Spleen (tissue), 11 donors: Measurements from ENCODE around the gene PTPRN2. TPM values are rescaled to one million over a fixed set of nuclear protein-coding genes. Genes with fewer than 3 reads are reported as not detected.

Source experiments
- DNase-seq: peaks from one replicate; pipeline ENCODE4 v3.0.0-alpha.2; 2020
- H3K27ac ChIP-seq, 8 donors: fragments of 200-600 bp; sonication (generic) in 7 of 8; 1 replicate in 4 of 8; 2 replicates in 4 of 8; pipeline versions ENCODE4 v1.5.0 to v1.8.0; 2016 to 2021; ENCODE audit warnings: inconsistent platforms in 4 of 8, mild to moderate bottlenecking in 4 of 8, moderate library complexity in 1 of 8
- H3K27me3 ChIP-seq, 7 donors: fragments of 200-600 bp; sonication (generic) in 6 of 7; replicated peaks in 1 of 7; 1 replicate in 4 of 7; 2 replicates in 3 of 7; pipeline versions ENCODE4 v1.5.0 to v1.8.0; 2016 to 2021; ENCODE audit warnings: inconsistent platforms in 3 of 7, mild to moderate bottlenecking in 1 of 7
- H3K36me3 ChIP-seq, 6 donors: fragments of 200-600 bp; sonication (generic) in 5 of 6; 1 replicate in 4 of 6; 2 replicates in 2 of 6; pipeline versions ENCODE4 v1.5.0 to v1.8.0; 2016 to 2021; ENCODE audit warnings: inconsistent platforms in 2 of 6
- H3K4me1 ChIP-seq, 6 donors: fragments of 200-600 bp; sonication (generic) in 5 of 6; 1 replicate in 3 of 6; 2 replicates in 3 of 6; pipeline versions ENCODE4 v1.5.0 to v1.8.0; 2016 to 2021; ENCODE audit warnings: inconsistent platforms in 3 of 6
- H3K4me3 ChIP-seq, 8 donors: fragments of 200-600 bp; sonication (generic) in 7 of 8; 1 replicate in 4 of 8; 2 replicates in 4 of 8; pipeline versions ENCODE4 v1.5.0 to v1.8.0; 2016 to 2021; ENCODE audit warnings: inconsistent platforms in 4 of 8, mild to moderate bottlenecking in 4 of 8, moderate library complexity in 2 of 8
- H3K9me3 ChIP-seq, 8 donors: fragments of 200-600 bp; sonication (generic) in 7 of 8; 1 replicate in 4 of 8; 2 replicates in 4 of 8; pipeline versions ENCODE4 v1.5.0 to v1.8.0; 2016 to 2021; ENCODE audit warnings: inconsistent platforms in 4 of 8
- POLR2A ChIP-seq, 3 donors: fragments of 450-650 bp; IDR thresholded peaks; one replicate each; pipeline ENCODE4 v1.5.1; 2017; ENCODE audit warnings: antibody characterized with exemption in 3 of 3, mild to moderate bottlenecking in 1 of 3
- POLR2AphosphoS5 ChIP-seq, 3 donors: sonication (generic); formaldehyde crosslinking; IDR thresholded peaks; one replicate each; pipeline ENCODE4 v1.5.1; 2017; ENCODE audit warnings: antibody characterized with exemption in 3 of 3
- WGBS, 5 donors: extraction: QIAGEN DNeasy Blood & Tissue Kit in 3 of 5; methylation state at CpG; one replicate each; pipeline versions ENCODE4 v1.1.5 to v1.1.7; 2013 to 2018; 5-methylcytosine and 5-hydroxymethylcytosine counted together
- intact Hi-C: fragments of 100-400 bp; cut with DNase I; formaldehyde crosslinking; loops from one replicate; pipeline ENCODE4 v1.15.0; 2023; ENCODE audit warnings: low total_unique reads
- polyA plus RNA-seq, 3 donors: library from polyadenylated mRNA; stranded (reverse); fragments of 200-250 nt; gene quantifications; one replicate each; pipeline ENCODE4 v1.2.1, GENCODE V29; 2013
- total RNA-seq, 7 donors: library from RNA; depleted of rRNA in 3 of 7; stranded (reverse); fragments of >200 nt in 3 of 7; fragmentation: NEBNext Ultra II Directional in 4 of 7; extraction: Animal tissue kit (Norgen Biotek cat#: 25700) in 4 of 7; gene quantifications; one replicate each; pipeline versions ENCODE4 v1.1.0 to v1.2.1, GENCODE V29; 2016 to 2021
- TF ChIP-seq, protein P1 (sequence below), 11 experiments: fragments of 200-600 bp in 7 of 11; fragments of 450-650 bp in 4 of 11; sonication (generic) in 4 of 11; IDR thresholded peaks in 8 of 11; conservative IDR thresholded peaks in 3 of 11; 1 replicate in 7 of 11; 2 replicates in 4 of 11; pipeline versions ENCODE4 v1.4.0 to v1.8.0; 2016 to 2021; ENCODE audit warnings: antibody characterized with exemption in 11 of 11, inconsistent platforms in 4 of 11, mild to moderate bottlenecking in 1 of 11
- donor health status: healthy with polysubstance abuse.
- donor health status: DM: no; HTN: no; CAD: no; lungs with moderate emphysema.
- donor health status: DM: no; HTN: no; CAD: no.
- donor health status: Bipolar disorder and iron deficiency.
- donor health status: healthy.
- donor health status: DM: no; HTN: no; CAD: no.
- donor health status: DM: yes; HTN: yes; CAD: no.

The PTPRN2 gene
- total and polyA plus RNA-seq, 10 donors = 7.0 to 22.8 (median 16.8) TPM

DNA sequence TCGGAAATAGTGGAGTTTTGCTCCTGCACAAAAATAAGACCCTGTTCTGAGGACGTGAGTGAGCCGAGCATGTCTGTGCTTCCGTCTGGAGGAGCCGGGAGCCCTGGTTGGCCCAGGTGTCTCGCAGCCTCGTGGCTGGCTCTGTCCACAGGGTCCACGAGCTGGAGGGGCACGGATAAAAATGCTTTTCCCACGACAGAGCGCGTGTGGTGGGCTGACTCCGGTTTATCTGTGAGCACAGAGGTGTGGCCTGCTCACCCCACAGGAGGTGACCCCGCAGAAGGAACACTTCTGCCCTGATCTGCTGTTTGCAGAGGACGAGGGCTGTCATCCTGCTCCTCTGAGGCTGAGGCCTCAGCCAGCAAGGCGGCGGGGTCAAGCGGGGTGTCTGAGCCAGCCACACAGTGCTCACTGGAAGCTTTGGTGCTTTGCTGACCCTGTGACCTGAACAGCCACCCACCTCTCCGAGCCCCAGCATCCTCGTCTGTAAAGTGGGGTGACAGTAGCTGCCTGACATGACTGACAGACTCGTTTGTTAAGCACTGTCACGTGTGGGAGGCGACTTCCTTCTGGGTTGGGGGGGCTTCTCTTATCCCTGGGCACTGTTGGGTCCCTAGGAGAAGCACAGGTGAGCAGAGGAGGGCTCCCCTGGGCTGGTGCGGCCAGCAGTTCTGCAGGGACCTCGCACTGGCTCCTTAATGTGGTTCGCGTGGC lies 1088.3 kb downstream of the PTPRN2 start:
- peak; percentile 72 for DNase-seq
- no peak overlapping the region for H3K27ac ChIP-seq
- H3K4me1 ChIP-seq = peaks cover 0 to 20% (median 14%) of the 10 kb centered on the region in 6 donors
- H3K27me3 ChIP-seq = peaks cover 0 to 35% (median 0%) of the 10 kb centered on the region in 7 donors
- peaks cover 0 to 12% (median 1%) of the 10 kb centered on the region in 8 donors for H3K9me3 ChIP-seq
- TF ChIP-seq POLR2A (IDR thresholded peaks at IDR 0.05) = no peak
- TF ChIP-seq, protein P1, sequence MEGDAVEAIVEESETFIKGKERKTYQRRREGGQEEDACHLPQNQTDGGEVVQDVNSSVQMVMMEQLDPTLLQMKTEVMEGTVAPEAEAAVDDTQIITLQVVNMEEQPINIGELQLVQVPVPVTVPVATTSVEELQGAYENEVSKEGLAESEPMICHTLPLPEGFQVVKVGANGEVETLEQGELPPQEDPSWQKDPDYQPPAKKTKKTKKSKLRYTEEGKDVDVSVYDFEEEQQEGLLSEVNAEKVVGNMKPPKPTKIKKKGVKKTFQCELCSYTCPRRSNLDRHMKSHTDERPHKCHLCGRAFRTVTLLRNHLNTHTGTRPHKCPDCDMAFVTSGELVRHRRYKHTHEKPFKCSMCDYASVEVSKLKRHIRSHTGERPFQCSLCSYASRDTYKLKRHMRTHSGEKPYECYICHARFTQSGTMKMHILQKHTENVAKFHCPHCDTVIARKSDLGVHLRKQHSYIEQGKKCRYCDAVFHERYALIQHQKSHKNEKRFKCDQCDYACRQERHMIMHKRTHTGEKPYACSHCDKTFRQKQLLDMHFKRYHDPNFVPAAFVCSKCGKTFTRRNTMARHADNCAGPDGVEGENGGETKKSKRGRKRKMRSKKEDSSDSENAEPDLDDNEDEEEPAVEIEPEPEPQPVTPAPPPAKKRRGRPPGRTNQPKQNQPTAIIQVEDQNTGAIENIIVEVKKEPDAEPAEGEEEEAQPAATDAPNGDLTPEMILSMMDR (IDR thresholded peaks at IDR 0.05 in 8 of 11, conservative IDR thresholded peaks at IDR 0.05 in 3 of 11) = no peak
- no peak for TF ChIP-seq POLR2AphosphoS5 (IDR thresholded peaks at IDR 0.05)
- no peak overlapping the region for H3K4me3 ChIP-seq
- WGBS, 5 donors = 78 to 89% (median 83%) methylated on average over 14 to 27 of the region's 27 CpGs
- intact Hi-C loops = no loop called here
- H3K36me3 ChIP-seq = no peaks in the 10 kb centered on the region

DNA sequence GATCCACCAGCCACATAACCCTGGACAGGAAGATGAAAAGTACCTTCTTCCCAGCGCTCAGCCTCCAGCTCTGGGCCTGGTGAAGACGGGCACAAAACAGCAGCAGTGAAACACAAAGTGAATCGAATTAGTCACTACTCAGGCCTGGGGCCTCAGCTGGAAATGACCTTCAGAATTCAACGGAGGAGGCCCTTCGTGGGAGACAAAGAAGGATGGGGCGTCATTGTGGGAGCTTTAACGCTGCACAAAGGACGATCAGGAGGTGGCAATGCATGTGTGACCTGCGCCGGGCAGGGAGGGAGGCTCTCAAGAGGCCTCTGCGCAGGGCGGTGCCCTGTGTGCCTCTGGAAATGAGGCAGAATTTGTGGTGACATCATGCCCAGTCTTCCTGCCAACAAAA lies 1089.0 kb downstream of the PTPRN2 start:
- WGBS, 5 donors = 76 to 85% (median 78%) methylated on average over 12 of the region's 12 CpGs
- Histone ChIP-seq H3K27ac (no peak overlapping the region), H3K4me3 (no peak overlapping the region), H3K4me1 (peaks cover 0 to 20% (median 14%) of the 10 kb centered on the region in 6 donors), H3K27me3 (peaks cover 0 to 41% (median 0%) of the 10 kb centered on the region in 7 donors), H3K9me3 (peaks cover 0 to 12% (median 1%) of the 10 kb centered on the region in 8 donors), H3K36me3 (no peaks in the 10 kb centered on the region)
- DNase-seq = peak; percentile 67
- TF ChIP-seq POLR2AphosphoS5 (IDR thresholded peaks at IDR 0.05) (no peak), POLR2A (IDR thresholded peaks at IDR 0.05) (no peak)
- TF ChIP-seq, protein P1 (IDR thresholded peaks at IDR 0.05 in 8 of 11, conservative IDR thresholded peaks at IDR 0.05 in 3 of 11) = no peak
- intact Hi-C loops = no loop called here

DNA sequence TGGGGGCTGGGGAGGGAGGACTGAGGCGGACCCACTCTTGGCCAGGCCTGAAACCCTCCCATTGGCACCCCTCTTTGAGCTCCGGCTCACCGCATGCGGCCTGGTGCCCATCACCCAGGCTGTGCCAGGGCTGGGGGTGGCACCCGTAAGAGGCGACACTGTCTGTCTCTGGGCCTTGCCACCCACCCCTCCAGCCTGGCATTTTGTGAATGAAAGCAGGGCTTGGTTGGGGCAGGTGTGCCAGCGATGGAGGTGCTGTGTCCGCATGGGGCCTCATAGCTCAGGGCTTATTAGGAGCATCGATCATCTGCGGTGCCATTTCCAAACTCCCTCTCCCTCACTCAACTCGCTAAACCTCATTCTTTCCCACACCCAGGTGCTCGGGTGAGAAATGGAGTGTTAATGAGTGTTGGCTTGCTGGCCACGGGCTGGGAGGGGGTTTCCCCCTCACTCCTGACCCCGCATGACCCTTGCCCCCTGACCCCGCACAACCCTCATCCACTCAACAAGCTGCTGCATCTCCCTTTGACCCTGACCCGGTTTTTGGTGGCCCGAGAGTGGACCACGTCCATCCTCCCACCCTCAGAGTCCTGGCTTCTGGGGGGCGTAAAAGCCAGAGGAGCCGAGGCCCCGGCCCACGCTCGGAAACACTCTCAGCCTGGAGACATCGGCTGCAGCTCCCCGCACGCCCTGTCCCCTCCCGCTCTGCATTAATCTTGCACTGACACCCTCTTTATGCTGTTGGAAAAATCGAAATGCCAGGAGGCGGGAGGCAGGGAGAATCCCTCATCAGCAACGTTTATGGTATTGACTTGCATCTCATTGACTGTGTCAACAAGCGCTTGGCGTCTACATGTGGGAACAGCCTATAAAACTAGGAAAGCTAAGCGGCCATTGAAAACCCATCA lies 1089.6 kb downstream of the PTPRN2 start:
- WGBS, 5 donors = 86 to 89% (median 88%) methylated on average over 32 to 33 of the region's 33 CpGs
- peaks cover 0 to 47% (median 0%) of the 10 kb centered on the region in 7 donors for H3K27me3 ChIP-seq
- intact Hi-C loops = no loop called here
- peak; percentile 36 for DNase-seq
- no peaks in the 10 kb centered on the region for H3K36me3 ChIP-seq
- peaks cover 0 to 12% (median 1%) of the 10 kb centered on the region in 8 donors for H3K9me3 ChIP-seq
- H3K4me1 ChIP-seq = peaks cover 0 to 13% (median 8%) of the 10 kb centered on the region in 6 donors
- TF ChIP-seq POLR2A (IDR thresholded peaks at IDR 0.05) (no peak), POLR2AphosphoS5 (IDR thresholded peaks at IDR 0.05) (no peak)
- TF ChIP-seq, protein P1 (IDR thresholded peaks at IDR 0.05 in 8 of 11, conservative IDR thresholded peaks at IDR 0.05 in 3 of 11) = no peak
- H3K4me3 ChIP-seq = no peak overlapping the region
- no peak overlapping the region for H3K27ac ChIP-seq
